Neuronal stem cell (in vitro differentiated cells): Measurements from ENCODE around the gene RING1.

Experiments
- DNase-seq: peaks from one replicate; pipeline ENCODE4 v3.0.0-alpha.2; 2013; ENCODE audit warnings: low spot score
- H2AFZ ChIP-seq: one replicate; pipeline ENCODE4 v1.6.1; 2013; ENCODE audit warnings: mild to moderate bottlenecking, low read length, inconsistent platforms
- H2AK5ac ChIP-seq: 2 replicates; pipeline ENCODE4 v1.6.1; 2013; ENCODE audit warnings: low read depth, mild to moderate bottlenecking, inconsistent platforms, low read length, moderate library complexity, mixed read lengths
- H2BK120ac ChIP-seq: 2 replicates; pipeline ENCODE4 v1.6.1; 2013; ENCODE audit warnings: low read depth, mild to moderate bottlenecking, inconsistent platforms, low read length, moderate library complexity, mixed read lengths
- H2BK12ac ChIP-seq: one replicate; pipeline ENCODE4 v1.6.1; 2013; ENCODE audit warnings: low read length, inconsistent platforms
- H2BK15ac ChIP-seq: 2 replicates; pipeline ENCODE4 v1.6.1; 2013; ENCODE audit warnings: mild to moderate bottlenecking, low read length, inconsistent platforms, mixed read lengths
- H2BK5ac ChIP-seq: one replicate; pipeline ENCODE4 v1.6.1; 2013; ENCODE audit warnings: inconsistent platforms, mild to moderate bottlenecking, low read length, moderate library complexity
- H3K14ac ChIP-seq: one replicate; pipeline ENCODE4 v1.6.1; 2013; ENCODE audit warnings: low read length, inconsistent platforms
- H3K18ac ChIP-seq: 2 replicates; pipeline ENCODE4 v1.6.1; 2013; ENCODE audit warnings: low read length, inconsistent platforms
- H3K23ac ChIP-seq: 2 replicates; pipeline ENCODE4 v1.6.1; 2013; ENCODE audit warnings: low read depth, mild to moderate bottlenecking, mixed read lengths, low read length, inconsistent platforms; ENCODE audit not compliant: poor library complexity
- H3K27ac ChIP-seq: replicated peaks from 3 replicates; pipeline ENCODE4 v1.5.1; 2013; ENCODE audit warnings: low read length, inconsistent platforms
- H3K27me3 ChIP-seq, 3 experiments: 2 replicates each; pipeline ENCODE4 v1.6.1; 2013; ENCODE audit warnings: low read length in 3 of 3, mild to moderate bottlenecking in 2 of 3, inconsistent platforms in 1 of 3, low read depth in 1 of 3, mixed read lengths in 1 of 3, moderate library complexity in 1 of 3; ENCODE audit not compliant: control insufficient read depth in 3 of 3, insufficient read depth in 3 of 3
- H3K36me3 ChIP-seq, 2 donors: replicated peaks in 1 of 2; 2 replicates each; pipeline ENCODE4 v1.6.1; 2013; ENCODE audit warnings: low read length in 2 of 2; ENCODE audit not compliant: control insufficient read depth in 2 of 2, insufficient read depth in 2 of 2
- H3K4ac ChIP-seq: 2 replicates; pipeline ENCODE4 v1.6.1; 2013; ENCODE audit warnings: inconsistent platforms, mild to moderate bottlenecking, low read length, moderate library complexity
- H3K4me1 ChIP-seq, 2 donors: 1 replicate in 1 of 2; 2 replicates in 1 of 2; pipeline ENCODE4 v1.6.1; 2013; ENCODE audit warnings: low read length in 2 of 2, low read depth in 1 of 2; ENCODE audit not compliant: control insufficient read depth in 2 of 2, insufficient read depth in 1 of 2
- H3K4me2 ChIP-seq: one replicate; pipeline ENCODE4 v1.6.1; 2013; ENCODE audit warnings: mild to moderate bottlenecking, low read length, inconsistent platforms; ENCODE audit not compliant: insufficient read depth, poor library complexity, severe bottlenecking
- H3K4me3 ChIP-seq, 2 donors: 2 replicates each; pipeline ENCODE4 v1.5.1; 2013; ENCODE audit warnings: low read length in 2 of 2, mild to moderate bottlenecking in 2 of 2, inconsistent platforms in 1 of 2, moderate library complexity in 1 of 2
- H3K79me1 ChIP-seq: one replicate; pipeline ENCODE4 v1.6.1; 2013; ENCODE audit warnings: low read depth, mild to moderate bottlenecking, inconsistent platforms, low read length, moderate library complexity
- H3K9ac ChIP-seq: one replicate; pipeline ENCODE4 v1.6.1; 2013; ENCODE audit warnings: mild to moderate bottlenecking, low read depth, low read length, inconsistent platforms; ENCODE audit not compliant: poor library complexity
- H3K9me3 ChIP-seq, 2 donors: replicated peaks in 1 of 2; 2 replicates each; pipeline versions ENCODE3 to v1.6.1; 2013; ENCODE audit warnings: low read length in 2 of 2, mild to moderate bottlenecking in 2 of 2, inconsistent platforms in 1 of 2, low read depth in 1 of 2, mixed read lengths in 1 of 2, moderate library complexity in 1 of 2; ENCODE audit not compliant: control insufficient read depth in 2 of 2, insufficient read depth in 1 of 2
- H4K8ac ChIP-seq: one replicate; pipeline ENCODE4 v1.6.1; 2013; ENCODE audit warnings: low read depth, mild to moderate bottlenecking, inconsistent platforms, low read length, moderate library complexity
- H4K91ac ChIP-seq: one replicate; pipeline ENCODE4 v1.6.1; 2013; ENCODE audit warnings: low read length, low read depth, mild to moderate bottlenecking, inconsistent platforms; ENCODE audit not compliant: poor library complexity
- WGBS, 2 donors: extraction: QIAGEN DNeasy Blood & Tissue Kit; methylation state at CpG; one replicate each; pipeline ENCODE4 v1.1.7; 2013; ENCODE audit warnings: missing lambda C conversion rate in 2 of 2, mixed read lengths in 1 of 2; ENCODE audit not compliant: insufficient read length in 2 of 2, insufficient replicate concordance in 1 of 2; ENCODE audit errors: extremely low coverage in 2 of 2; 5-methylcytosine and 5-hydroxymethylcytosine counted together

The RING1 gene

DNA sequence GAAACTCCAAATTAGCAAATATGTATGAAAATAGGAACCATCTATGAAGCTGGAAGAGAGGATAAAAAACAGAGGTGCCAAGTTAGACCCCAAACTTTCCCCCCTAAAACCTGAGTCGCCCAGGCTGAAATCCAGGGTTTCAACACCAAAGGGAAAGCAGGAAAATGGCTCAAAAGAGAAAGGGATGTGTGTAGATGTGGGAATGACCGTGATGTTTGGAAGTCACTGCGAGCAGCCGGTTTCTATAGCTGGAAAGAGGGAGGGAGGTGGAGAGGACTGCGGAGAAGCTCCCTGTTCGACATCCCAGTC is 4.5 kb downstream of the RING1 start:
- no peak overlapping the region for H4K8ac ChIP-seq
- no peak overlapping the region for H3K4ac ChIP-seq
- H2AK5ac ChIP-seq: no peak overlapping the region
- no peak overlapping the region for H2BK5ac ChIP-seq
- no peak overlapping the region for H2BK120ac ChIP-seq
- H3K18ac ChIP-seq: peak overlapping the region; percentile 96
- H3K23ac ChIP-seq: peak overlapping the region; percentile 66
- H3K14ac ChIP-seq: no peak overlapping the region
- H3K9me3 ChIP-seq: no peaks in the 10 kb centered on the region
- no CpG with 5 or more reads among the region's 6 CpGs for WGBS, 2 donors
- H2BK12ac ChIP-seq: no peak overlapping the region
- H3K27me3 ChIP-seq: peaks cover 0 to 26% (median 0%) of the 10 kb centered on the region in 3 experiments
- DNase-seq: no peak
- peaks cover 4% of the 10 kb centered on the region for H3K79me1 ChIP-seq
- no peak overlapping the region for H3K27ac ChIP-seq
- peak overlapping the region; percentile 58 for H2AFZ ChIP-seq
- no peak overlapping the region for H2BK15ac ChIP-seq
- peak overlapping the region; percentile 93 for H3K4me2 ChIP-seq
- H3K36me3 ChIP-seq: peaks cover 16 to 38% of the 10 kb centered on the region in 2 donors
- no peak overlapping the region for H4K91ac ChIP-seq
- peaks cover 15 to 46% of the 10 kb centered on the region in 2 donors for H3K4me1 ChIP-seq
- peak overlapping the region; percentile 87 for H3K9ac ChIP-seq
- peak overlapping the region; percentile 24 to 83 for H3K4me3 ChIP-seq

DNA sequence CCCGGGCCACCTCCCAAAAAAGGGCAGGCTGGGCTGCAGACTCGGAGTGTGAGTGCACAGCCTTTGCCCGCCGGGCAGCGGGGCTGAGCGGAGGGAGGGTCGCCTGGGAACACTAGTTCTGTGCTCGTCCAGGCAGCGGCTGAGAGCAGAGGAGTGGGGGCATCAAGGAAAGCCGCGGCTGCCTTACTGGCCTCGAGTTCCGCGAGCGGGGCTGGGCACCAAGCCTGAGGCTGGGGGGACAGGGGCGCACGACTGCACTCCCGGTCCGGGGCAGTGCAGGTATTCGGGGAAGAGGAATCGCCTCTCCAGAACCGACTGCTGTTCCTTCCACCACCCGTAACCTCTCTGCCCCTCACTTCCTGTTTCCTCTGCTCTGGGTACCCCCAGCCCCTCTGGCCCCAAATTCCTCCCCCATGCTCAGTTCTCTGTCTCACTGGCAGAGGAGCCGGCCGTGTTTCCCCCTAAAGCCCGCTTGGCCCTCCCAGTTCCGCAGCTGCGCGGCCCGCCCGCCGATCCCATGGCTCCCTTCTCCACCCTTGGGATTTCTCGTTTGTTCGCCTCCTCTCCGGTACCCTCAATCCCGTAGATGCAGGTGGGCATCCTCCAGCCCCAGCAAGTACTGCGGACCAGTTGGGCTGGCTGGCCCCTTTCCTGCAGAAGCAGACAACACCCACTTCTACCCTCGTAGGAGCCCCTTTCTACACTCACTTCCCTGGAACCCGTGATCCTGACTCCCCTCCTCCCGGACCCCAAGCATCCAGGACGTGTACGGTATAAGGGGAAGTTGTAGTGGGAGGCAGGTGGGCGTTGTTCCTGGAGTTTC is 5.1 kb downstream of the RING1 start:
- Histone ChIP-seq H2BK5ac (peak overlapping the region; percentile 9), H3K79me1 (peaks cover 4% of the 10 kb centered on the region), H3K4ac (no peak overlapping the region), H3K27me3 (peaks cover 0 to 26% (median 0%) of the 10 kb centered on the region in 3 experiments), H2BK15ac (no peak overlapping the region), H3K4me3 (peak overlapping the region; percentile 24 to 83), H2BK120ac (peak overlapping the region; percentile 14), H3K9ac (peak overlapping the region; percentile 87), H3K18ac (peak overlapping the region; percentile 96), H3K23ac (peak overlapping the region; percentile 66), H4K91ac (no peak overlapping the region), H3K27ac (peak overlapping the region; percentile 19), H2AFZ (peak overlapping the region; percentile 58), H3K4me1 (peaks cover 15 to 46% of the 10 kb centered on the region in 2 donors), H2BK12ac (no peak overlapping the region), H2AK5ac (peak overlapping the region; percentile 66), H3K9me3 (no peaks in the 10 kb centered on the region), H3K14ac (peak overlapping the region; percentile 87), H3K36me3 (peaks cover 16 to 38% of the 10 kb centered on the region in 2 donors), H4K8ac (peak overlapping the region; percentile 75), H3K4me2 (peak overlapping the region; percentile 93)
- no CpG with 5 or more reads among the region's 43 CpGs for WGBS, 2 donors
- DNase-seq: no peak

DNA sequence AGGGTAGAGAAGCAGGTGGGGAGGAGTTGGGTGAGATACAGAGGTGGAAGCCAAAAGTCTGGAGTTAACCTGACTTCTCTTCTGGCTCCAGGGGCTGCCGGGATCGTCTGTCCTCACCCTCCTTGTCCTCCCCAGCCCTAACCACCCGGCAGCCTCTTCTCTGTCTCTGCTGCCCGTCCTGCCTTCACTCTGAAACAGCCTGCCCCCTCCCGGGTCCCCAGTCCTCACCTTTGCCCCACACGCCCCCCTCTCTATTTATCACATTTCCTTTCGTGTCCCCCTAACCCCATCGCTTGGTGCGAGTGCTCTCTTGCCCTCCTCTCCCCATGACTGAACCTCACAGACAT is 5.7 kb downstream of the RING1 start:
- H3K9me3 ChIP-seq: no peaks in the 10 kb centered on the region
- H3K27ac ChIP-seq: no peak overlapping the region
- peak overlapping the region; percentile 87 for H3K14ac ChIP-seq
- H3K9ac ChIP-seq: peak overlapping the region; percentile 85
- H4K91ac ChIP-seq: no peak overlapping the region
- peak overlapping the region; percentile 96 for H3K18ac ChIP-seq
- H2BK5ac ChIP-seq: no peak overlapping the region
- H2BK120ac ChIP-seq: peak overlapping the region; percentile 14
- peak overlapping the region; percentile 93 for H3K4me2 ChIP-seq
- H3K79me1 ChIP-seq: peaks cover 4% of the 10 kb centered on the region
- peak overlapping the region; percentile 24 to 83 for H3K4me3 ChIP-seq
- H4K8ac ChIP-seq: peak overlapping the region; percentile 75
- peaks cover 16 to 35% of the 10 kb centered on the region in 2 donors for H3K36me3 ChIP-seq
- no peak overlapping the region for H2BK15ac ChIP-seq
- H2BK12ac ChIP-seq: no peak overlapping the region
- H3K4ac ChIP-seq: no peak overlapping the region
- peak overlapping the region; percentile 58 for H2AFZ ChIP-seq
- DNase-seq: no peak
- H3K27me3 ChIP-seq: peaks cover 0 to 26% (median 0%) of the 10 kb centered on the region in 3 experiments
- no CpG with 5 or more reads among the region's 9 CpGs for WGBS, 2 donors
- H2AK5ac ChIP-seq: peak overlapping the region; percentile 66
- peaks cover 13 to 43% of the 10 kb centered on the region in 2 donors for H3K4me1 ChIP-seq
- H3K23ac ChIP-seq: peak overlapping the region; percentile 37

DNA sequence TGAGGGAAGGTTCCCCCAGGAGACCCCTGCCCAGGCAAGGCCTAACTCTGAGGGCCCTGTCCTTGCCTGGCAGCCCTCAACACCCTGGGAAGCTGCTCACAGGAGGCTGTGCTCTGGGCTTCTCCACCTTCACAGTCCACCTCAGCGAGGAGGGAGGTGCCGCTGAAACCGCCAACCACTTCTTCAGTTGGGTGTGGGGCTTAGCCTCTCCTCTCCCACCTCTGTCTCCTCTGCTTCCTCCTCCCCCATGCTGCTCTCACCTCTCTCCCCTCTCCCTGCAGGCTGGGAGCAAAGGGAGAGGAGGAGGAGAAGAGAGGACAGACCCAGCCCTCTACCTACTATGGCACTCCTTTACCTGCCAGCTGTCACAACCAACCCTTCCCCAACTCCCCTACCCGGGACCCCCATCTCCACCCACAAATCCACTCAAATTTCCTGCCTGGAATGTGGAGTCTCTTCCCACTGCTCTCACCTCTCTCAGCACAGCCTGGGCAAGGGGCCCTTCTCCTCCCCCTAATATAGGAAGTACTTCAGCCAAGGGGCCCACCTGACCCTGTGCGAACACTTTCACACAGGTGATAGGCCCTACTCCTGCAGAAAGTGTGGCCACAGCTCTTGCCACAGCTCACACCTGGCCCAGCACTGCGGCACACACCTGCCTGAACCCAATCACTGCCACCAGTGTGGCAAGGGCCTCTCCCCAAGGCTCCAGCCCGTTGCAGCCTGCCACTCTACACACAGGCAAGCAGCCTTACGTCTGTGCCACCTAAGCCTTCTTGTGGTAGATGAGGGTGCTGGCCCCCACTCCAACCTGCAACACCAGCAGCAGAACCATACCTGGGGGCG is 7.2 kb downstream of the RING1 start:
- no peak for DNase-seq
- no peak overlapping the region for H3K27ac ChIP-seq
- no peak overlapping the region for H3K9ac ChIP-seq
- peak overlapping the region; percentile 60 for H3K14ac ChIP-seq
- H4K91ac ChIP-seq: no peak overlapping the region
- H3K4me1 ChIP-seq: peaks cover 12 to 33% of the 10 kb centered on the region in 2 donors
- no CpG with 5 or more reads among the region's 9 CpGs for WGBS, 2 donors
- H2AFZ ChIP-seq: no peak overlapping the region
- peak overlapping the region; percentile 47 for H2BK15ac ChIP-seq
- no peak overlapping the region for H4K8ac ChIP-seq
- peaks cover 9 to 19% of the 10 kb centered on the region in 2 donors for H3K36me3 ChIP-seq
- H3K9me3 ChIP-seq: no peaks in the 10 kb centered on the region
- H3K4ac ChIP-seq: no peak overlapping the region
- H3K4me2 ChIP-seq: no peak overlapping the region
- no peak overlapping the region for H3K4me3 ChIP-seq
- no peak overlapping the region for H2BK5ac ChIP-seq
- H3K79me1 ChIP-seq: no peaks in the 10 kb centered on the region
- H3K27me3 ChIP-seq: peaks cover 0 to 26% (median 0%) of the 10 kb centered on the region in 3 experiments
- H2BK120ac ChIP-seq: no peak overlapping the region
- H3K18ac ChIP-seq: peak overlapping the region; percentile 17
- H2AK5ac ChIP-seq: no peak overlapping the region
- peak overlapping the region; percentile 61 for H2BK12ac ChIP-seq
- H3K23ac ChIP-seq: peak overlapping the region; percentile 76
